ENCODE data around the gene ADAM15.

Gene ADAM15, protein sequence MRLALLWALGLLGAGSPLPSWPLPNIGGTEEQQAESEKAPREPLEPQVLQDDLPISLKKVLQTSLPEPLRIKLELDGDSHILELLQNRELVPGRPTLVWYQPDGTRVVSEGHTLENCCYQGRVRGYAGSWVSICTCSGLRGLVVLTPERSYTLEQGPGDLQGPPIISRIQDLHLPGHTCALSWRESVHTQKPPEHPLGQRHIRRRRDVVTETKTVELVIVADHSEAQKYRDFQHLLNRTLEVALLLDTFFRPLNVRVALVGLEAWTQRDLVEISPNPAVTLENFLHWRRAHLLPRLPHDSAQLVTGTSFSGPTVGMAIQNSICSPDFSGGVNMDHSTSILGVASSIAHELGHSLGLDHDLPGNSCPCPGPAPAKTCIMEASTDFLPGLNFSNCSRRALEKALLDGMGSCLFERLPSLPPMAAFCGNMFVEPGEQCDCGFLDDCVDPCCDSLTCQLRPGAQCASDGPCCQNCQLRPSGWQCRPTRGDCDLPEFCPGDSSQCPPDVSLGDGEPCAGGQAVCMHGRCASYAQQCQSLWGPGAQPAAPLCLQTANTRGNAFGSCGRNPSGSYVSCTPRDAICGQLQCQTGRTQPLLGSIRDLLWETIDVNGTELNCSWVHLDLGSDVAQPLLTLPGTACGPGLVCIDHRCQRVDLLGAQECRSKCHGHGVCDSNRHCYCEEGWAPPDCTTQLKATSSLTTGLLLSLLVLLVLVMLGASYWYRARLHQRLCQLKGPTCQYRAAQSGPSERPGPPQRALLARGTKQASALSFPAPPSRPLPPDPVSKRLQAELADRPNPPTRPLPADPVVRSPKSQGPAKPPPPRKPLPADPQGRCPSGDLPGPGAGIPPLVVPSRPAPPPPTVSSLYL

DNA sequence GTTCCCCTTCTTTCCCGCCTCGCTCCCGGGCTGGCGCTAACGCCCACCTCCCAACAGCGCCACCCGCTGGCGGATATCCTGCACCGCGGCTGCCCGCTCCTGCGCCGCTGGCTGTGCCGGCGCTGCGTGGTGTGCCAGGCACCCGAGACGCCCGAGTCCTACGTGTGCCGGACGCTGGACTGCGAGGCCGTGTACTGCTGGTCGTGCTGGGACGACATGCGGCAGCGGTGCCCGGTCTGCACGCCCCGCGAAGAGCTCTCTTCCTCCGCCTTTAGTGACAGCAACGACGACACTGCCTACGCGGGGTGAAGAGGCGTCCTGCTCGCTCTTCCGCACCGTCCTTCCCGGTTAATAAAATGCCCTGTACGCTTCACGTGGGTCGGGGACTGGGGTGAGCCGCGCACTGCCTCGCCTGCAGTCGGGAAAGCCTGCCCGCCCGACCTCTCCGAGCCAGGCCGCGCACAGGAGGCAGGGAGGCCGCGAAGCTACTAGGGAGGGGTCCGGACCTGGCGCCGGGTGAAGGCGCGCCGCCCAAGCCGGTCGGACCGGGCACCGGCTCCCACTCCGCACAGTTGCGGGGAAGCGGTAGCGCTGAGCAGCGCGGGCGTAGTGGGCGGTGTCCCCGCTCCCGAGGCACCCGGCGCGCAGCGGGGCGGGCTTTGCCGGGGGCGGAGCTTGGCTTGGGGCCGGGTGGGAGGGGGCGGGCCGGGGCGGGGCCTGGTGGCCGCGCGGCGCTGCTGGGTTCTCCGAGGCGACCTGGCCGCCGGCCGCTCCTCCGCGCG is at the start of gene ADAM15:
Gene ADAM15, plus strand, starts transcription at position 757 of the 782 bp plus-strand sequence. CDS start 71 bp downstream, outside the sequence.
- peak; percentile 95 for DNase-seq (ENCODE audit: low spot score)

DNA sequence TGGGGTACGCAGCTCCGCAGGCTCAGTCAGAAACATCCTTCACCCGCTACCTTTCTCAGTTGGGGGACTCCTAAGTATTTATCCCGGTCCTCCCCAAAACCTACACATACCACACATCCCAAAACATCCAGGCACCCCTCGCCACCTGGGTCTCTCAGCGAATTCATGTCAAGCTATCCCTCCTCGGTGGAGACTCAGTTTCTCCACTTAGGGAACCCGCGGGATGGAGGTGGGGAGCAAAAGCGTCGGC is 49.8 kb upstream of the ADAM15 start:
- DNase-seq (ENCODE audit: low spot score) = no peak

DNA sequence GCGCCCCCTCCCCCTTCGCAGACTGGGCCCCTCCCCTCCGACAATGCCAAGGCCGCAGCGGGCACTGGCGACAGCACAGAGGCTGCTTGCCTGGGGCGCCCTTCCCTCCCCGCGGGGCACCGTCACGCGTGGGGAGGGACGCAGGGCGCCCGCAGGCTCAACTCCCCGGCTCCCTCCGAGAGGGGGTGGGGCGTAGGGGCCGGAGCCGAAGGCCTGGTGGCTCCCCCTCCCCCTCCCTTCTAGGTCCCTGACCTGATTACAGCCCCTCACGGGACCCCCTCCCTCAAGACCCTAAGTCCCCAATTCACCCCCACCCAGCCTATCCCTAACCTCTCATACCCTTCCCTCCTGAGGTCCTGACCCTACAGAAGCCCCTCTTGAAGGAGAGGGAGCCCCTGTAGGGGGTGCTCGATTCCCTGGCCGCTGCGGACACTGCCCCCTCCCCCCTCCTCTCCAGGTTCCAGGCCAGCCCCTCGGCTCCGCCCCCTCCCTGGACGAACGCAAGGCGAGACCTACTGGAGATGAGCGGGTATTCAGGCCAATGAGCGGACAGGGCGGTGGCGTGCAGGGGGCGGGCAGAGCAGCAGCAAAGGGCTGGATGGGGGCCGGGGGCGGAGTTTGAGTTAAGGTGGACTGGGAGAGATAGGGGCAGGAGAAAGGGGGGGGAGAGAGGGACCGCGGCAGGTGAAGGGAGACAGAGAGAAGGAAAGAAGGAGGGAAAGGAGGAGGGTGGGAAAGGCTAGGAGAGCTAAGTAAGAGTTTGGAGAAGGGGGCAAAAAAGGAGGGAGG is 49.2 kb upstream of the ADAM15 start:
- peak; percentile 99 for DNase-seq (ENCODE audit: low spot score)

- DNase-seq (ENCODE audit: low spot score) = peak; percentile 62
Measured at GRCh38 chr1:155002464-155003226, 48.5 kb upstream of the ADAM15 start, which contains the start of gene ZBTB7B. ZBTB7B (plus strand) TSS chr1:155002802; CDS start chr1:155014661, 11,859 bp downstream.

GRCh38 chr1:155003227-155003765 is 47.8 kb upstream of the ADAM15 start:
- DNase-seq (ENCODE audit: low spot score) = no peak

DNA sequence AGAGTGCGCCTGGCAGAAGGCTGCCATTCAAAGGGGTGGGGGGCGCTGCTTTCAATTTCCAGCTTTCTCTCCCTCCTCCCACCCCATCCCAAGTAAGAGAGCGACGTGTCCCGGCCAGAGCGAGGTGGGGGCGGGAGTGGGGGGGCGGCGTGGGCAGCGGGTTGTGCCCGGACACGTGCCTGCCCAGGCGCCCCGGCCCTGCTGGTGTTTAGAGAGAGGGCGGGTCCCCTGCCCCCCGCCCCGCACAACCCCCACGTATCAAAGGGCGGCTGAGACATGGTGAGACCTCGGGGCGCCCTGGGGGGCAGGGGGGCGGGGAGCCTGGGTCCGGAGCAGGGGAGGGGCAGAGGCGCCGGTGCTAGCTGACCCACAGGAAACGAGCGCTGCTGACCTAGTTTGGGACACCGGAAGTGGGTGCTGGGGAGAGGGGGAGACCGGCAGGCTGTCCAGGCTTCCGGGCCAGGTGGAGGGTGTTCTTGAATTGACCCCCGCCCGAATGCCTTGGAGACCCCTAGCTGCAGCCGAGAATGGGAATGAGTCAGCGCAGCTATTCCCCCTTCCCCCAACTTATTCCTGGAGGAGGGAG is 47.3 kb upstream of the ADAM15 start:
- DNase-seq (ENCODE audit: low spot score) = peak; percentile 32

DNA sequence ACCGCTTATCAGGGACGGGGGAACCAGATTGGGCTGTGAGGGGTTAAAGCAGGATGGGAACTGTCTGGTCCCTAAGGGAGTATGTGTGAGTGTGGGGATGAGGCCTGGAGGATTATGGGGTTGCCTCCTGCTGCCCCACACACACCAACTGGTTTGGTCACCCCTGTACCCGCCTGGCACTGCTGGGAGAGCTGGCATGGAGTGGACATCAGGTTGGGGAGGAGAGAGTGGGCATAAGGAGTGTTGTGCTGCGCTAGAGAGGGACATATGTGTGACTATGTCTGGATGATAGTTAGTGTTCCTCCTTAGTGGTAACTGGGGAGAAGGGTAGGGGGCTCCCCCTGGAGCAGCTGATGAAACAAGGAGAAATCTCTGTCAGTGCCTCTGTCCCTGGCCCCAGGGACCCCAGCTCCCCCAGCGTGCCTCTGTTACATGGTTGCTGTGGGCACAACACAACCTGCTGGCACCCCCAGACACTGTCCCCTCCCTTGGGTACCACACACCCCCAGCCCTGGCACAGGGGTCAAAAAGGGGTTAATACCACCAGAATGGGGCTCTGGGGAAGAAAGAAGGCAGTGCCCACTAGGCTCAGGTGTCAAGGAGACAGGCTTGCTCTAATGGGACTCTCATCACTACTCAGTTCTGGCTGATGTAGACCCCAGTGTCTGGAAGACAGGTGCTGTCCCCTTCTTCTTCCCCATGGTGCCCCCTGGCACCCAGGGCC is 46.6 kb upstream of the ADAM15 start:
- DNase-seq (ENCODE audit: low spot score) = no peak

DNA sequence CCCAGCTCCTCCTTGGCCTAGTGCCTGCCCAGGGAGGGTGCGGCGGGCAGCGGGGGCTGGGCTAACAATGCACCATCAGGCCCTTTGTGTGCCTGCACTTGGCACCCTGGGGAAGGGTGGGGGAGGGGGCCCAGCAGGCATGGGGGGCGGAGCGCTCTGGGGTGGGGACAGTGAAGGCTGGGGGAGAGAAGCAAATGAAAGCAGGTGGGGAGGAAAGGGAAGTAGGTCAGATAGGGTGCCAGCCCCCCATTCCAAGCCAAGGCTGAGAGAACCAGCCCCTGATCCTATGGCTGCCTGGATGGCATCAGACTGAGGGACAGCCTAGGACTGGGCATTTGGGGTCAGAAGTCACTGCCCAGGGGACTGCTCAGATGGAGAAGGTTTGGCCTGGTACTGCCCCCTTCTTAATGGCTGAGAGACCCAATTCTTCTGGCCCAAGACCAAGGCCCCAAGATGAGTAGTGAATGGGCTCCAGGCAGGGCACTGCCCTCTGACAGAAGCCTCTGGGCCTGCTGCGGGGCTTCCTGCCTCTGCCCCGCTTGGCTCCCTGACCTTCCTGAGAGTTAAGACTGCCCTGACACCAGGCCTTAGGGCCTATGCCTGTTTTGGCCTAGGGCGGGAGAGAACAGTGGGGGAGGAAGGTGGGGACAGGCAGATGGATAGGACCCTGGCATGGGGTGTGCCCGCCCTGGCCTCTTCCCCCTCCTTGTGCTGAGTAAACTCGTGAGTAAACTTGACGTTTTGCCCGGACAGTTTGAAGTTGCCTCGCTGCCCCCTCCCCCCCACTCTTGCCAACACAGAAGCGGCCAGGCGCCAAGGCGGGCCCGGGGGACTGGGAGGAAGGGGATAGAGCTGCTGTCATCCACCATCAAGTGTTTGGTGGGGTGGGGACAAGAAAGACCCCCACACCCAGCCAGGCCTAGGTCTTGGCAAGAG is 45.8 kb upstream of the ADAM15 start:
- no peak for DNase-seq (ENCODE audit: low spot score)

DNA sequence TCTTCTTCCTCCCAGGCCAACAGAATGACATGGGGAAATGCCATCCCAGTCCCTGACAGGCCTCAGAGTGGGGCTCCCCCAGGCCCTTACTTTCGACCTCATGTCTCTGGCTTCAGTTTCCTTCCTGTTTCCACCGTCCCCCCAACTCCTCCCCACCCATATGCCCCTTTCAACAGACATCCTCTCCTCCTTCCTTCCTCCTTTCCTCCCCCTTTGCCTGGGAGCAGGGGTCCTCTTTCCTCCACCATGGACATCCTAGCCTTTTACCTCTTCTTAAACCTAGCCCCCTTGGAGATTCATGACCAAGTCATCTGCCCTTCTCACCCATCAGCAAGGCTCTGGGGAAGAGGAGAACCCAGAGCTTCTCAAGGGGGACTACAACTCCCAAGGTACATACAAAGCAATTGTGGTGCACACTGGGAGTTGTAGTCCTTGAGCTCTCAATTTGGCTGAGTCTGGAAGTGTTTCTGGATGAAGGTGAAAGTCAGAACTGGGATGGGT is 44.5 kb upstream of the ADAM15 start:
- no peak for DNase-seq (ENCODE audit: low spot score)

- DNase-seq (ENCODE audit: low spot score) = no peak
Measured at GRCh38 chr1:155007251-155007828, 43.8 kb upstream of the ADAM15 start.

DNA sequence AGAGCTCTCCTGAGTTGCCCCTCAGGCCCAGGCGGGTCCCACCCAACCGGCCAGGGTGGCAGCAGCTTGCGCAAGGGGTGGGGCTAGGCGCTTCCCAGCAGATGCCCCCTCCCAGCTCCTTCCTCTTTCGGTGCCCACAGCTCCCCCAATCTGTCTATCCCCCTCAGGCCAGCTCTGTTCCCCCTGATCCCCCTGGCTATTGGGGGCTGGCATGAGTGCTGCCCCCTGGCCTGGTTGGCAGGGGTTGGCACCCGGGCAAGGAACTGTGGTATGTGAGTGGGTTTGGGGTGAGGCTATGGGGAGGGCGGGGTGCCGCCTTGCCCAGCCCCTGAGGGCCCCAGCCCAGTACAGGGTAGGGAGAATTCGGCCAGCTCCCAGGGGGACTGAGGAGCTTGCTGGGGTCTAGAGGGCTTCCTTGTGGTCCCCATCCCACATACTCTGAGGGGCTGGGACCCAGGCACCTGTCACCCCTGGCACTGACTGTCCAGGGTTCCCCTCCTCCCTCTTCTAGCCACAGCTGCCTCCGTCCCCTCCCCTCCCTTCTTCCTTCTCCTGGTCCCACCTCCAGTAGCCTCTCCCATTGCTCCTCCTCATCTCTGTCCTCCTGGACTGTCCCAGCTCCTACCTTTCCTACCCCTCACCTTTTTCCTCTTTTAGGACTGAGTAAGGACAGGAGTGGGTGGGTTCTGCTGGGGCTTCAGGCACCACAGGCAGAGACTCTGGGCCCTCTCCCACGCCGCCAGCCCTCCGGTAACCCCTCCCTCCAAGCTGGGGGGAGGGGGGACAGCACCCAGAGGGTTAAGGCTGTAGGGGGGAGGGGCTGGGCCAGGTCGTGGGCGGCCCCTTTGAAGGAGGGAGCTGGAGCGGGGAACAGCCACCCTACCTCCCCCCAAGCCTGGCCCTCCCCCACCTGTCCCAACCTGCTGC is 42.8 kb upstream of the ADAM15 start:
- DNase-seq (ENCODE audit: low spot score) = no peak

- DNase-seq (ENCODE audit: low spot score) = no peak
Measured at GRCh38 chr1:155009221-155009711, 41.9 kb upstream of the ADAM15 start.

GRCh38 chr1:155009742-155010141 is 41.4 kb upstream of the ADAM15 start:
- DNase-seq (ENCODE audit: low spot score) = no peak

DNA sequence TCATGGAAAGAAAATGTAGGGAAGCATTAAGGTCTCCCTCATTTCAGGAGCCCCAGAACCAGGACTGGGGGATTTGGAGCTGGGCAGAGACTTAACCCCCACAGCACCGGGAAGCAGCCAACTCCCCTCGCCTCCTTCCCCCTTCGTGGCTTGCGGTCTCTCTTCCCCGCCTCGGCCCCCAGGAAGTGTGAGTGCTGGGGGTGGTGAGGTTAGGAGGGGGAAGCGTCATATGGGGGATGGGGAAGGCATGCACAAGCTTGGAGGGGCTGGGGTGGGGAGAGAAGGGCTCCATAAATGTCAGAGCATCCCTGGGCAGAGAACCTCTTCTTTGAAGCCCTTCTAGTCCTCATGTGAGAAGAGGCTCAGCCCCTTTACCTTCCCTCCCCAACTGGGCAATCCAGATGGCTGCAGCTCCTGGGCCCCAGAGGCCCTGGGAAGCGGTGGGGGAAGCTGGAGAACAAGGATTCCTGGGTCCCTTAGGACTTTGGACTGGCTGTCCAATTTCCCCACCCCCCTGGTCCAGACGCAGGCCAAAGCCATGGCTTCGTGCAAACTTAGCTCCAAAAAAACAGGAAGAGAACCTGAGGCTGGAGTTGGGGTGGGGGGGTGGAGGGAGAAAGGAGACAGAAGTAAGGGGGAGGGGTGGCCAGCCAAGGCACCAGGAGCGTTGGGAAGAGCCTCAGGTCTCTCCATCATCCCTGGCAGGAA is 40.8 kb upstream of the ADAM15 start:
- DNase-seq (ENCODE audit: low spot score) = no peak

DNA sequence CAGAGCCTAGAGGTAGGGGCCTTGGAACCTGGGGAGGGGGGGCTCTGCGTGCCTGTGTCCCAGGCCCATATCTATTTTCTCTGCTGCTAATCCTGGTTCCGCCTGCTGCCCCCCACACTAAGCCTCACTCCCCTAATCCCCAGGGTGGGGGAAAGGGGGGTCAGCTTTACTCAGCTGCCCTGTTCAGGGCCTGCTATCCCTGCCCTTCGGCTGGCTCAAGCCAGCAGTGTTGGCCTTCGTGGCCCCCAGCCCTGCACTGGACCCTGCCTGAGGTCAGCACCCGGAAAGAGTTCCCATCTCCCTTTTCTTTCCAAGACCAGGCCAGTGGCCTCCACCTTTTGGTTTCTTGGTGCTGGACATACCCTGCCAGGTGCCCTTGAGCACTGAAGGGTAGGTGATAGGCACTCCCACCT is 40.1 kb upstream of the ADAM15 start:
- DNase-seq (ENCODE audit: low spot score) = no peak

Data from AG08395 (cell line).